ENCODE results near the gene HOXA9.

- TF ChIP-seq CTCF (IDR thresholded peaks at IDR 0.05) (no peak), POLR2A (IDR thresholded peaks at IDR 0.05) (no peak)
Measured at GRCh38 chr7:27141137-27141922, 24.0 kb downstream of the HOXA9 start.

Data from testis (tissue), 2 donors.